ENCODE results near the gene RNF126.
"Not testable (repeated sequence)": the region's sequence is repeated elsewhere in the genome, so short reads cannot be mapped to it uniquely, and the experiment has no call there.

RNF126 gene

GRCh38 chr19:645912-646778 is 16.9 kb downstream of the RNF126 start:
- DNase-seq = no peak

GRCh38 chr19:644789-645188 is 18.2 kb downstream of the RNF126 start:
- no peak for DNase-seq

- DNase-seq = no peak
These were observed 18.7 kb downstream of the RNF126 start for GRCh38 chr19:644363-644762.

- no peak for DNase-seq
These were observed 19.3 kb downstream of the RNF126 start for GRCh38 chr19:643736-644135.

- DNase-seq = no peak
These were observed 20.0 kb downstream of the RNF126 start for GRCh38 chr19:642767-643727.

- no peak for DNase-seq
These were observed 21.3 kb downstream of the RNF126 start for GRCh38 chr19:641702-642101.

DNA sequence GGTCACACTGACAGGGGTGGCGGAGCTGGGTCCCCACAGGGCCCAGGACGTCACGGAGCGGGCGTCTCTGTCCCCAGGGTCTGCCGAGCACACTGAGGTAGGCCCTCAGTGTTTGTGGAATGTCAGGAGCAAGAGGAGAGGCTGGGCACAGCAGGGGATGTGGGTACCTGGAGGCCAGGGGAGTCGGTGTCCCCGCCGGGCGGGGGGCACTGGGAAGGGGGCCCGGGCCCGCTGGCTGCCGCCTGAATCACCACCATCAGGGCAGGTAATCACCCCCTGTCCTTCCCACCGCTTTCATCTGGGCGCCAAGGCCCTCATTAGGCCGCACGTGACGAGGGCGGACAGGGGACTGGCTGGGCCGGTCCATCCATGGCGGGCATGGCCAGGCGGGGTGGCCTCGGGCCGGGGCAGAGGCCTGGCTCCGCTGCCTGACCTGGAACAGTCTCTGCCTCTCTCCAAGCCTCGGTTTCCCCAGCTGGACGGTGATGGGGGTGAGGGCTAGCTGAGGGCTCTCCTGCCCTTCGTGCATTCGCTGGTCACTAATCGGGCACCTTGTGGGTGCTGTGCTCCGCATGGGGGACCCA is 22.3 kb downstream of the RNF126 start:
- DNase-seq = no peak

DNA sequence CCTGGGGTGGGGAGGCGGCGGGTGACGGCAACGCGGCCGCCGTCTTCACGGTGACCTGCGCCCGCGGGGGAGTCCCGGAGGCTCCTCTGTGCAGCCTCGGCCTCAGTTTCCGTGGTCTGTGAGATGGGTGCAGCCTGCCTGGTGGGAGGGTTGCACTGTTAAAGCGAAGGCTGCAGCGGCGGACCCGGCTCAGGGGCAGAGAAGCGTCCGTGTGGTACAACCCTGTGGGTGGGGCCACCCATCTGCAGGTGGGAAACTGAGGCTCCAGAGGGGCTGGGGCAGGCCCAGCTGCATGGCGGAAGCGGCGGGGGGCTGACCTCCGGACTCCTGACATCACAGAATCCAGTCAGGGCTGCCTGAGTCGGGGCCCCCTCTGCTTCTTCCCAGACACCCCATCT is 22.9 kb downstream of the RNF126 start:
- no peak for DNase-seq

GRCh38 chr19:639253-640160 is 23.5 kb downstream of the RNF126 start, which contains the start of gene FGF22:
FGF22 (plus strand) TSS chr19:639879; CDS start chr19:639926, 47 bp downstream.
- peak; percentile 44 for DNase-seq

DNA sequence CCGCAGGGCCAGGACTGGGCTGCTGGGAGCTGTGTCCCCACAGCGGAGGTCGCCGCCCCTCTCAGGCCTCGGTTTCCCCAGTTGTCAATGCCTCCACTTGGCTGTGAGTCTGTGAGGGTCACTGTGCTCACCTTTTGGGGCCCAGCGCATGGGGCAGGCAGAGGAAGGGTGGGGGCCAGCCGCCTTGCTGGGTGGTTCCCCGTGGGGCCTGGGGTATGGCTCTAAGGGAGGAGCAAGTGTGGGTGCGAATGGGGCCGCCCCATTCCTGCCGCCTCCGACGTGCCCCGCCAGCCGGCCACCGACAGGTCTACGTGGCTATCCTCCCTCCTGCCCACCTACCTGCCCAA is 24.1 kb downstream of the RNF126 start:
- no peak for DNase-seq

DNA sequence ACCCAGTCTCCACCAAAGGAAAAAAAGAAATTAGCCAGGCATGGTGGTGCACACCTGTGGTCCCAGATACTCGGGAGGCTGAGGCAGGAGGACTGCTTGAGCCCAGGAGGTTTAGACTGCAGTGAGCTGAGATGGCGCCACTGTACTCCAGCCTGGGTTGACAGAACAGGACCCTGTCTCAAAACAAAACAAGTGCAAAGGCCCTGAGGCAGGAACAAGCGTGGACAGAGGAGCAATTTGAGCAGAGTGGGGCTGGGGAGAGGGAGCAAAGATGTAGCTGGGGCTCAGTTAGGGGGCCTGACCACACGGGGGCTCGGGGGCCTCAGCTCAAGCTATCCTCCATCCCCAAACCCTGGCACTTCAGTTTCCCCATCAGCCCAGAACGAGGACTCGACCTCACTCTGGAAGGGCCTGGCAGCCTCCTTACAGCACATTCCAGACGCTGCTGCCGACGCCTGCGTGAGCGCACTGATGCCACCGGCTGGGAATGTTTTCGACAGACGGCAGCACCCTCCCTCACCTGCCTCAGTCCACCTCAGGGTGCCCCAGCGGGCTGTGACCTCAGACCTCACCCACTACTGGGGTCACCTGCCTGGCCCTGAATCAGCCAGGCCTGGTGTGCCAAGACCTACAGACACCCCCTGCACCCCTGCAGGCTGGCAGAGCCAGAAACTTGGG is 27.9 kb downstream of the RNF126 start:
- DNase-seq = no peak

DNA sequence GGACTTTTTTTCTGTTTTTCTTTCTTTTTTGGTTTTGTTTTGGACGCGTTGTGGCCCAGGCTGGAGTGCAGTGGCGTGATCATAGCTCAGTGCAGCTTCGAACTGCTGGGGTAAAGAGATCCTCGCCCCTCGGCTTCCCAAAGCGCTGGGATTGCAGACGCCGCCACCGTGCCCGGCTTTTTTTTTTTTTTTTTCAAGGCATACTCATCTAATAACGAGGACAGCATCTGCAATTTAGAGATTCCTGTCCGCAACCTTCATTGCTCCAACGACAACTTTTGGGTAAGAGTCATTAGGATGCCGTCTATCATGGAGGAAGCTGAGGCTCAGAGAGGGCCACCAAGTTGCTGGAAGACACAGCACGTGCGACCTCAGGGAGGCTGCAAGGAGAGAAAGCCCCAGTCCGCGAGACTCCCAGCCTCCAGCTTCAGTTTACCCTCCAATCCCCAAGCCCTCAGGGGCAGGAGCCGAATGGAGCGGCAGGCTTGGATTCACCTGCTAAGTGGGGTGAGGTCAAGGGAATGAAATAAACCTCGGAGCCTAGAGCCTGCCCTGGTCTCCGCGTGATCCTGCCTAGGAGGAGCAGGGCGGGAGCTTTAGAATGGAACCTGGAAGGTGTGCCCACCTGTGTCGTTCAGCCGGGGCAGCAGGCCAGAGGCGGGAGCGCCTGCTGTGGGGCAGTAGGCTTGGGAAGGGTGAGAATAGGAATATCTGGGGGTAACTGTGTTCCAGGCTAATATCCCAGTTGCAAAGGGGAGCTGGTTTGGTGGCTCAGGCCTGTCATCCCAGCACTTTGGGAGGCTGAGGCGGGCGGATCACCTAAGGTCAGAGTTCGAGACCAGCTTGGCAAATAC is 29.0 kb downstream of the RNF126 start:
- DNase-seq = no peak

GRCh38 chr19:633068-633785 is 29.8 kb downstream of the RNF126 start, which contains the start of gene POLRMT:
POLRMT (minus strand) TSS chr19:633537; CDS start chr19:633512, 25 bp downstream.
- peak; percentile 88 for DNase-seq

DNA sequence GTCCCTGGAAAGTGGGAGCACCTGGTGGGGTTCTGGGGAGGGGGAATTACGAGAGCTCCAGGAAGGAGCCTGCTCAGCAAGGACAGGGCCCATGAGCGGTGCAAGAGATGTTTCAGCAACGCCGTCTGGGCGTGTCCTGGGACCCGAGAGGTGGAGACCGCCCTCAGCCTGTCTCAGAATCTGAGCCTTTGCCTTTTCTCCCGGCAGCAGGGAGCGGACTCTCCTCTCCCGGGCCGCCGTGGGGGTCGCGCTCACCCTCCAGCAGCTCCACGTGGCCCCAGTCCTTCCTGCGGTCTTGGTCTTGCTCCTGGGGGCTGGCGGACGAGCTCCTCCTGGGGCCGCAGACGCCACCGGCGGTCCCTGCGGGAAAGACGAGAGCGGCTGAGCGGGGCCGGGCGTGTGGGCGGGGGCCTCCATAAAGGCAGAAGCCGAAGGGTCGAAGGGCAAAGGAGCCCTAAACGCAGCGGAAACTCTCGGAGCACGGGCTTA is 30.4 kb downstream of the RNF126 start:
- DNase-seq = no peak

GRCh38 chr19:629961-630714 is 32.9 kb downstream of the RNF126 start:
- DNase-seq = no peak

DNA sequence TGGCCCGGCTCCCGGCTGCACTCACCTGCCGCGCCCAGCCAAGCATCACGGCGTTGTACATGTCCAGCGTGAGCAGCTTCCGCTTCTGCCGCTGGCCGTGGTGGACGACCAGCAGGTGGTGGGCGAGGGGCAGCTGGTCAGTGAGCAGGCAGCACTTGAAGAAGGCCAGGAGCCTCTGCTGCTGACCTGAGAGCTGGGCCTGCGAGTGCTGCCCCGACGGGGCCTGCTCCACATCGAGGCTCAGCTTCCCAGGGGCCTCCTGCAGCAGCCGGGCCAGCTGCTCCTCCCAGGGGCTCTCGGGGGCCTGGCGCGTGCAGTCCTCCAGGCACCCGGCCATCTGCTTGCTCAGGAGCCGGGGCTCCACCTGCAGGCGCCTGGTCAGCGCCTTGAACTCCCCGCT is 33.5 kb downstream of the RNF126 start:
- DNase-seq = not testable (repeated sequence)

DNA sequence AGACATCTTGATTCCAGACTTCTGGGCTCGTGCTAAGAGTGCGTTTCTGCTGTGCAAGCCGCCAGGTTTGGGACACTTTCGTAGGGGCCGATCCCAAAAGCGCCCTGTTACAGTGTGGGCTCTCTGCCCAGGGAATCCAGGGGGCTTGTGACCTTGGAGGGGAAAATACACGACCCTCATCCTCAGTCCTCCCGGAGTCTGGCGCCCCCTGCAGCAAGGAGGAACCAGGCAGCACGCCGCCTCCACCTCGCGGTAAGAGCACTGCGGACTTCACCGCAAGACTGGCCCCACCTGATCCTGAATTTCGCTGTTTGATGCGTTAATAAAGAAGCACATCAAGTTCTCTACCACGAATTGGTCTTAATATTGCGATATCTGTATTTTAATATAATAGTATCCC is 34.8 kb downstream of the RNF126 start:
- DNase-seq = no peak

GRCh38 chr19:626566-626965 is 36.4 kb downstream of the RNF126 start:
- not testable (repeated sequence) for DNase-seq

DNA sequence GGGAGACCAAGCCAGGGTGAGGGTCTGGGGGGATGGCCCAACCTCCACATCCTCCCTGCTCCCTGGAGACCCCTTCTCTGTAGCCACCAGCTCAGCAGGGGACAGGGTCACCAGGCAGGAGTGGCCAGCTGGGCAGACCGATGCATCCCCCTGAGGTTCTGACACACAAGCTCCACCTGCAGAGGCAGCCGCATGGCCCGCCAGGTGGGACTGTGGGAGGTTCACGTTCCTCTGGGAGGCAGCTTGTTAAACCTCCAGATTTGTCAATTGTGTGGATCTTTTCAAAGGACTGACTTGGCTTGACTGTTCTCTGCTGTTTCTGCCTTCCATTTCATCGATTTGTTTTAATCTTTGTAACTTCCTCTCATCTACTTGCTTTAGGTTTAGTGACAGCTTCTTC is 37.8 kb downstream of the RNF126 start:
- no peak for DNase-seq
